ENCODE measurements around the gene TTLL10. TPM values are rescaled to one million over a fixed set of nuclear protein-coding genes. Genes with fewer than 3 reads are reported as not detected.
A peak's percentile ranks its signal among the peaks of the same experiment; 100 is the strongest.

The TTLL10 gene
- total RNA-seq, 4 donors from 2014 or later: 0.40 to 0.48 TPM; not detected in 2

- H3K36me3 ChIP-seq: no peaks in the 10 kb centered on the region
- in situ Hi-C loops (cut with MboI; ENCODE audit: low pct_ligation_motif_present in 1 of 4, low pct_unique_long_range_greater_than_20kb in 1 of 4, low sequenced_read_pairs in 3 of 4): no loop called here
- H3K4me3 ChIP-seq: peak overlapping the region in 1 of 4 donors; percentile 24
- peak; percentile 69 for DNase-seq
- peaks cover 65% of the 10 kb centered on the region for H3K27me3 ChIP-seq
- WGBS, 2 donors (ENCODE audit: low coverage in 1 of 2): 43% methylated on average over 35 of the region's 38 CpGs; no CpG with 5 or more reads in 1 of the 2 donors
- intact Hi-C loops (cut with DNase I; ENCODE audit: low total_unique reads): no loop called here
- H3K9me3 ChIP-seq: no peaks in the 10 kb centered on the region
- H3K4me1 ChIP-seq: peaks cover 7 to 40% (median 22%) of the 10 kb centered on the region in 4 donors
- H3K27ac ChIP-seq: peak overlapping the region in 3 of 4 donors; percentile 25 to 81 (median 69)
- TF ChIP-seq POLR2A (IDR thresholded peaks at IDR 0.05): no peak
- TF ChIP-seq POLR2AphosphoS5 (IDR thresholded peaks at IDR 0.05): no peak
- TF ChIP-seq EP300 (IDR thresholded peaks at IDR 0.05; ENCODE audit: low read depth): no peak
- TF ChIP-seq CTCF (IDR thresholded peaks at IDR 0.05): no peak
Measured at GRCh38 chr1:1208713-1209433, 35.2 kb downstream of the TTLL10 start.

- no peak for TF ChIP-seq CTCF (IDR thresholded peaks at IDR 0.05)
- no peak for TF ChIP-seq POLR2A (IDR thresholded peaks at IDR 0.05)
- no peak for TF ChIP-seq POLR2AphosphoS5 (IDR thresholded peaks at IDR 0.05)
- TF ChIP-seq EP300 (IDR thresholded peaks at IDR 0.05; ENCODE audit: low read depth): no peak
- Histone ChIP-seq H3K4me1 (peaks cover 7 to 49% (median 24%) of the 10 kb centered on the region in 4 donors), H3K27ac (no peak overlapping the region), H3K27me3 (peaks cover 51% of the 10 kb centered on the region), H3K36me3 (no peaks in the 10 kb centered on the region), H3K9me3 (no peaks in the 10 kb centered on the region), H3K4me3 (no peak overlapping the region)
- in situ Hi-C loops (cut with MboI; ENCODE audit: low pct_ligation_motif_present in 1 of 4, low pct_unique_long_range_greater_than_20kb in 1 of 4, low sequenced_read_pairs in 3 of 4) (no loop called here), intact Hi-C loops (cut with DNase I; ENCODE audit: low total_unique reads) (no loop called here)
- peak; percentile 6 for DNase-seq
- 89% methylated on average over 31 of the region's 31 CpGs; no CpG with 5 or more reads in 1 of the 2 donors for WGBS, 2 donors (ENCODE audit: low coverage in 1 of 2)
Measured at GRCh38 chr1:1210726-1211540, 37.3 kb downstream of the TTLL10 start.

GRCh38 chr1:1211541-1212441, 38.1 kb downstream of the TTLL10 start:
- Histone ChIP-seq H3K4me3 (peak overlapping the region in 1 of 4 donors; percentile 9), H3K36me3 (peaks cover 0 to 4% (median under 1%) of the 10 kb centered on the region in 4 donors), H3K9me3 (no peaks in the 10 kb centered on the region), H3K27me3 (peaks cover 43% of the 10 kb centered on the region), H3K4me1 (peaks cover 7 to 42% (median 17%) of the 10 kb centered on the region in 4 donors), H3K27ac (peak overlapping the region in 1 of 4 donors; percentile 78)
- intact Hi-C loops (cut with DNase I; ENCODE audit: low total_unique reads): no loop called here
- 81% methylated on average over 28 of the region's 28 CpGs; no CpG with 5 or more reads in 1 of the 2 donors for WGBS, 2 donors (ENCODE audit: low coverage in 1 of 2)
- in situ Hi-C loops (cut with MboI; ENCODE audit: low pct_ligation_motif_present in 1 of 4, low pct_unique_long_range_greater_than_20kb in 1 of 4, low sequenced_read_pairs in 3 of 4): no loop called here
- no peak for TF ChIP-seq POLR2A (IDR thresholded peaks at IDR 0.05)
- TF ChIP-seq POLR2AphosphoS5 (IDR thresholded peaks at IDR 0.05): no peak
- no peak for TF ChIP-seq CTCF (IDR thresholded peaks at IDR 0.05)
- TF ChIP-seq EP300 (IDR thresholded peaks at IDR 0.05; ENCODE audit: low read depth): no peak
- peak; percentile 8 for DNase-seq

All from transverse colon (tissue), 4 donors.